SU-DHL-6 (cell line): ENCODE results near the gene LPCAT1.

Experiments used
- H2AFZ ChIP-seq: fragments of 200-600 bp; sonication (generic); 2 replicates; pipeline ENCODE4 v1.6.1; 2014; ENCODE audit warnings: low read depth, mild to moderate bottlenecking, moderate library complexity, mixed read lengths, antibody characterized with exemption, low read length; ENCODE audit not compliant: severe bottlenecking
- H3F3A ChIP-seq: fragments of 200-600 bp; shearing (Covaris generic); 2 replicates; pipeline ENCODE4 v1.6.0; 2016; ENCODE audit warnings: antibody characterized with exemption, mild to moderate bottlenecking; ENCODE audit not compliant: insufficient read depth
- H3K27ac ChIP-seq: fragments of 200-600 bp; sonication (generic); 2 replicates; pipeline ENCODE4 v1.5.1; 2016; ENCODE audit warnings: low read depth, mild to moderate bottlenecking, low read length, moderate library complexity, mixed read lengths
- H3K27me3 ChIP-seq: fragments of 200-600 bp; sonication (generic), shearing (Covaris generic); 2 replicates; pipeline ENCODE4 v1.6.0; 2014; ENCODE audit warnings: mild to moderate bottlenecking, low read length
- H3K36me3 ChIP-seq: fragments of 200-600 bp; sonication (generic); 2 replicates; pipeline ENCODE4 v1.6.1; 2014; ENCODE audit warnings: mild to moderate bottlenecking, low read length, mixed read lengths
- H3K4me2 ChIP-seq: fragments of 300-600, 200-600 bp; shearing (Covaris generic), sonication (generic); 2 replicates; pipeline ENCODE4 v1.6.0; 2014; ENCODE audit warnings: low read length, low read depth, mild to moderate bottlenecking; ENCODE audit not compliant: poor library complexity, severe bottlenecking
- H3K4me3 ChIP-seq: fragments of 200-600 bp; sonication (generic); 2 replicates; pipeline ENCODE4 v1.5.1; 2014; ENCODE audit warnings: antibody characterized with exemption, low read length, mild to moderate bottlenecking, mixed read lengths; ENCODE audit not compliant: insufficient read depth, poor library complexity, severe bottlenecking
- H3K79me2 ChIP-seq: fragments of 200-600 bp; sonication (generic); 2 replicates; pipeline ENCODE4 v1.6.1; 2014; ENCODE audit warnings: mild to moderate bottlenecking, low read length, moderate library complexity; ENCODE audit not compliant: insufficient read depth
- H3K9ac ChIP-seq: fragments of 200-600 bp; sonication (generic); 2 replicates; pipeline ENCODE4 v1.7.0; 2014; ENCODE audit warnings: mild to moderate bottlenecking, low read length
- H3K9me2 ChIP-seq: fragments of 200-600 bp; sonication (generic); replicated peaks from 2 replicates; pipeline ENCODE4 v1.6.1; 2014; ENCODE audit warnings: low read length; ENCODE audit not compliant: insufficient read depth
- H3K9me3 ChIP-seq: fragments of 200-600 bp; sonication (generic); 2 replicates; pipeline ENCODE4 v1.6.1; 2014; ENCODE audit warnings: low read length, mixed read lengths; ENCODE audit not compliant: insufficient read depth
- H4K20me1 ChIP-seq: fragments of 200-600 bp; sonication (generic); 2 replicates; pipeline ENCODE4 v1.6.1; 2014; ENCODE audit warnings: low read depth, mild to moderate bottlenecking, antibody characterized with exemption, low read length, moderate library complexity, mixed read lengths
- CTCF ChIP-seq: fragments of 200-600 bp; sonication (generic); IDR thresholded peaks from one replicate; pipeline ENCODE4 v1.5.1; 2017; ENCODE audit warnings: antibody characterized with exemption, mild to moderate bottlenecking, low read length, moderate library complexity; ENCODE audit not compliant: insufficient read depth, poor library complexity, severe bottlenecking
- EZH2phosphoT487 ChIP-seq: fragments of 200-600 bp; sonication (generic), shearing (Covaris generic); conservative IDR thresholded peaks from 2 replicates; pipeline ENCODE4 v1.6.1; 2018; ENCODE audit warnings: mild to moderate bottlenecking, antibody characterized with exemption, low read length, moderate library complexity, mixed read lengths

LPCAT1 gene

GRCh38 chr5:1558944-1559343 is 35.2 kb upstream of the LPCAT1 start:
- H4K20me1 ChIP-seq: no peaks in the 10 kb centered on the region
- no peak overlapping the region for H3K4me3 ChIP-seq
- H3K9me2 ChIP-seq: no peaks in the 10 kb centered on the region
- no peak overlapping the region for H2AFZ ChIP-seq
- H3F3A ChIP-seq: no peaks in the 10 kb centered on the region
- no peaks in the 10 kb centered on the region for H3K27me3 ChIP-seq
- TF ChIP-seq EZH2phosphoT487 (no peak), CTCF (no peak)
- no peak overlapping the region for H3K9ac ChIP-seq
- H3K36me3 ChIP-seq: no peaks in the 10 kb centered on the region
- H3K27ac ChIP-seq: no peak overlapping the region
- H3K79me2 ChIP-seq: no peaks in the 10 kb centered on the region
- H3K9me3 ChIP-seq: no peaks in the 10 kb centered on the region
- no peak overlapping the region for H3K4me2 ChIP-seq

DNA sequence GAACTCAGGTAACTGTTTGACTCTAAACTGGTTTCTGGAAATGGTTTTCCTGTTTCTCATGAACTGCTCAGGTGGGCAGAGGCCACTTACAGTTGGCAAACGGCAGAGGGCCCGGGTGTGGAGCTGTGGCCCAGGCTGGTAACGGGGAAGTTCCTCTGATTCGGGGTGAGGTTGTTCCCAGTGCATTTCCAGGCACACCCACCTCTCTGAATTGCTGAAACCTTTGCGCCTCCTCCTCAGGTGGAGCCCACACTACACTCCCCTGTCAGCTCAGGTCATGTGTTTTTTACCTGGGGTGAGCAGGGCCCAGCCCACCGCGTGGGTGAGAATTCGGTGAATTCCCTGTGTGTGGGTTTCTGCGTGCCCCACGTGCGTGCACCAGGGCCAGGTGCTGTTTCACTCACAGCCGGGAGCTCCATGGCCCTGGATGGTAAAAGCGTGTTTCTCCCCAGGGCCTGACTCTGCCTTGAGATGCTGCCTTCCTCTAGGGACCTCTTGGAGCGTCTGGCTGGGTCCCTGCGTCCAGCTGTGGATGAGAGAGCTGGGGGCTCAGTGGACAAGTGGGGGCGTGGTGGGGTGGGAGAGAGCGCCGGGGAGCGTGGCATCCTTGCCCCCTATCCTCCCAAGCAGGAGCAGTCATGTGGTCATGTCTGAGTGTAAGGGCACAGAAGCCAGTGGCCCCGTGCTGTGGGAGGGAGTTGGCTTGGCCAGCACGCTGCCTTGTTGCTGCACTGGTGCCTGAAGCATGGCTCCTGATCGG is 33.5 kb upstream of the LPCAT1 start:
- Histone ChIP-seq H3K27ac (no peak overlapping the region), H2AFZ (no peak overlapping the region), H3K9me3 (no peaks in the 10 kb centered on the region), H3K9ac (no peak overlapping the region), H3K9me2 (no peaks in the 10 kb centered on the region), H4K20me1 (no peaks in the 10 kb centered on the region), H3K79me2 (no peaks in the 10 kb centered on the region), H3K4me3 (no peak overlapping the region), H3K36me3 (no peaks in the 10 kb centered on the region), H3K27me3 (no peaks in the 10 kb centered on the region), H3F3A (no peaks in the 10 kb centered on the region), H3K4me2 (no peak overlapping the region)
- no peak for TF ChIP-seq CTCF
- TF ChIP-seq EZH2phosphoT487: no peak

- Histone ChIP-seq H3K9ac (no peak overlapping the region), H3K27me3 (no peaks in the 10 kb centered on the region), H3K9me2 (no peaks in the 10 kb centered on the region), H3K9me3 (no peaks in the 10 kb centered on the region), H3K36me3 (no peaks in the 10 kb centered on the region), H3K4me3 (no peak overlapping the region), H3K4me2 (no peak overlapping the region), H4K20me1 (no peaks in the 10 kb centered on the region), H2AFZ (no peak overlapping the region), H3F3A (no peaks in the 10 kb centered on the region), H3K79me2 (no peaks in the 10 kb centered on the region), H3K27ac (no peak overlapping the region)
- TF ChIP-seq EZH2phosphoT487: no peak
- no peak for TF ChIP-seq CTCF
Observed at GRCh38 chr5:1555808-1556731, 32.3 kb upstream of the LPCAT1 start.
